Adipocyte (in vitro differentiated cells): ENCODE results near the gene RSU1.

Source experiments
- DNase-seq: peaks from one replicate; pipeline ENCODE4 v3.0.0-alpha.2; 2015; ENCODE audit warnings: low read depth
- H3K27me3 ChIP-seq: replicated peaks from 2 replicates; pipeline ENCODE4 v1.7.0; 2013; ENCODE audit warnings: mild to moderate bottlenecking, low read length, moderate library complexity; ENCODE audit not compliant: control insufficient read depth, insufficient read depth
- H3K36me3 ChIP-seq: 2 replicates; pipeline ENCODE4 v1.7.0; 2013; ENCODE audit warnings: low read length, mild to moderate bottlenecking, moderate library complexity; ENCODE audit not compliant: control insufficient read depth, insufficient read depth, severe bottlenecking
- H3K4me1 ChIP-seq: 2 replicates; pipeline ENCODE4 v1.7.0; 2013; ENCODE audit warnings: mild to moderate bottlenecking, low read length, moderate library complexity; ENCODE audit not compliant: control insufficient read depth, insufficient read depth
- H3K4me3 ChIP-seq: 2 replicates; pipeline ENCODE4 v1.7.0; 2013; ENCODE audit warnings: mild to moderate bottlenecking, low read length, moderate library complexity
- H3K9ac ChIP-seq: 2 replicates; pipeline ENCODE4 v1.7.0; 2013; ENCODE audit warnings: mild to moderate bottlenecking, low read length, moderate library complexity
- H3K9me3 ChIP-seq: 2 replicates; pipeline ENCODE4 v1.7.0; 2013; ENCODE audit warnings: mild to moderate bottlenecking, low read length, moderate library complexity; ENCODE audit not compliant: control insufficient read depth

Gene RSU1

GRCh38 chr10:16820421-16820820 lies 3.2 kb upstream of the RSU1 start:
- H3K4me3 ChIP-seq, result no peak overlapping the region
- H3K4me1 ChIP-seq, result peaks cover 22% of the 10 kb centered on the region
- DNase-seq, result no peak
- H3K9ac ChIP-seq, result no peak overlapping the region
- H3K27me3 ChIP-seq, result no peaks in the 10 kb centered on the region
- peaks cover 12% of the 10 kb centered on the region for H3K9me3 ChIP-seq
- H3K36me3 ChIP-seq, result no peaks in the 10 kb centered on the region

GRCh38 chr10:16820018-16820417 lies 2.8 kb upstream of the RSU1 start:
- H3K9me3 ChIP-seq, result peaks cover 12% of the 10 kb centered on the region
- peaks cover 26% of the 10 kb centered on the region for H3K4me1 ChIP-seq
- DNase-seq, result no peak

GRCh38 chr10:16819436-16819835 lies 2.2 kb upstream of the RSU1 start:
- H3K36me3 ChIP-seq, result no peaks in the 10 kb centered on the region
- peaks cover 32% of the 10 kb centered on the region for H3K4me1 ChIP-seq
- H3K4me3 ChIP-seq, result no peak overlapping the region
- DNase-seq, result no peak
- H3K9ac ChIP-seq, result no peak overlapping the region
- H3K9me3 ChIP-seq, result peaks cover 12% of the 10 kb centered on the region
- no peaks in the 10 kb centered on the region for H3K27me3 ChIP-seq

More at GRCh38 chr10:16820018-16820417, 2.8 kb upstream of the RSU1 start:
- Histone ChIP-seq H3K36me3 (no peaks in the 10 kb centered on the region), H3K27me3 (no peaks in the 10 kb centered on the region), H3K9ac (no peak overlapping the region), H3K4me3 (no peak overlapping the region)

- H3K4me1 ChIP-seq, result peaks cover 35% of the 10 kb centered on the region
- no peak overlapping the region for H3K9ac ChIP-seq
- peaks cover 12% of the 10 kb centered on the region for H3K9me3 ChIP-seq
- H3K27me3 ChIP-seq, result no peaks in the 10 kb centered on the region
- H3K36me3 ChIP-seq, result no peaks in the 10 kb centered on the region
- no peak for DNase-seq
- no peak overlapping the region for H3K4me3 ChIP-seq
Measured at GRCh38 chr10:16819026-16819425, 1.8 kb upstream of the RSU1 start.

- no peaks in the 10 kb centered on the region for H3K36me3 ChIP-seq
- no peak for DNase-seq
- H3K4me1 ChIP-seq, result peaks cover 44% of the 10 kb centered on the region
- peaks cover under 1% of the 10 kb centered on the region for H3K9me3 ChIP-seq
- H3K9ac ChIP-seq, result peak overlapping the region; percentile 94
- H3K27me3 ChIP-seq, result no peaks in the 10 kb centered on the region
- peak overlapping the region; percentile 86 for H3K4me3 ChIP-seq
Measured at GRCh38 chr10:16816830-16817124, 447 bp downstream of the RSU1 start.

GRCh38 chr10:16816171-16816570 lies 1.1 kb downstream of the RSU1 start:
- H3K36me3 ChIP-seq, result no peaks in the 10 kb centered on the region
- no peaks in the 10 kb centered on the region for H3K9me3 ChIP-seq
- H3K4me1 ChIP-seq, result peaks cover 44% of the 10 kb centered on the region
- H3K4me3 ChIP-seq, result peak overlapping the region; percentile 86
- DNase-seq, result peak; percentile 38
- H3K27me3 ChIP-seq, result no peaks in the 10 kb centered on the region
- H3K9ac ChIP-seq, result peak overlapping the region; percentile 94

- Histone ChIP-seq H3K36me3 (peaks cover 4% of the 10 kb centered on the region), H3K4me1 (peaks cover 42% of the 10 kb centered on the region), H3K27me3 (no peaks in the 10 kb centered on the region), H3K9me3 (no peaks in the 10 kb centered on the region), H3K9ac (no peak overlapping the region), H3K4me3 (no peak overlapping the region)
- no peak for DNase-seq
Measured at GRCh38 chr10:16814012-16814411, 3.2 kb downstream of the RSU1 start.

- no peaks in the 10 kb centered on the region for H3K9me3 ChIP-seq
- no peak overlapping the region for H3K4me3 ChIP-seq
- H3K36me3 ChIP-seq, result peaks cover 4% of the 10 kb centered on the region
- no peak overlapping the region for H3K9ac ChIP-seq
- DNase-seq, result no peak
- no peaks in the 10 kb centered on the region for H3K27me3 ChIP-seq
- peaks cover 32% of the 10 kb centered on the region for H3K4me1 ChIP-seq
Measured at GRCh38 chr10:16812676-16813075, 4.5 kb downstream of the RSU1 start.

- Histone ChIP-seq H3K27me3 (no peaks in the 10 kb centered on the region), H3K9me3 (no peaks in the 10 kb centered on the region), H3K36me3 (peaks cover 12% of the 10 kb centered on the region), H3K9ac (no peak overlapping the region), H3K4me1 (peaks cover 32% of the 10 kb centered on the region), H3K4me3 (no peak overlapping the region)
- DNase-seq, result no peak
Measured at GRCh38 chr10:16811765-16812164, 5.5 kb downstream of the RSU1 start.

- Histone ChIP-seq H3K4me3 (no peak overlapping the region), H3K27me3 (no peaks in the 10 kb centered on the region), H3K9ac (no peak overlapping the region), H3K9me3 (no peaks in the 10 kb centered on the region), H3K4me1 (peaks cover 30% of the 10 kb centered on the region), H3K36me3 (peaks cover 13% of the 10 kb centered on the region)
- DNase-seq, result no peak
Measured at GRCh38 chr10:16811292-16811691, 5.9 kb downstream of the RSU1 start.

- peak; percentile 44 for DNase-seq
Measured at GRCh38 chr10:16809074-16809718, 8.0 kb downstream of the RSU1 start.

GRCh38 chr10:16804123-16804522 lies 13.1 kb downstream of the RSU1 start:
- peaks cover 13% of the 10 kb centered on the region for H3K36me3 ChIP-seq
- no peaks in the 10 kb centered on the region for H3K9me3 ChIP-seq
- H3K9ac ChIP-seq, result no peak overlapping the region
- H3K27me3 ChIP-seq, result no peaks in the 10 kb centered on the region
- H3K4me3 ChIP-seq, result no peak overlapping the region
- no peaks in the 10 kb centered on the region for H3K4me1 ChIP-seq
- DNase-seq, result no peak

More at GRCh38 chr10:16809074-16809718, 8.0 kb downstream of the RSU1 start:
- no peak overlapping the region for H3K4me3 ChIP-seq
- H3K9me3 ChIP-seq, result no peaks in the 10 kb centered on the region
- peaks cover 16% of the 10 kb centered on the region for H3K36me3 ChIP-seq
- H3K9ac ChIP-seq, result no peak overlapping the region
- H3K4me1 ChIP-seq, result peaks cover 10% of the 10 kb centered on the region
- no peaks in the 10 kb centered on the region for H3K27me3 ChIP-seq
